IMR-90 (cell line): ENCODE results near the gene CDC14A.

Source experiments
- CTCF ChIP-seq: conservative IDR thresholded peaks from 2 replicates; pipeline ENCODE4 v1.5.1; 2012; ENCODE audit warnings: mild to moderate bottlenecking, low read depth, low read length, improper control_type of control experiment
- NFE2L2 ChIP-seq: fragments of 150-350 bp; IDR thresholded peaks from 2 replicates; pipeline ENCODE4 v1.6.1; 2016; ENCODE audit warnings: low read depth, mild to moderate bottlenecking, low read length
- POLR2A ChIP-seq: IDR thresholded peaks from 2 replicates; pipeline ENCODE4 v1.6.1; 2012; ENCODE audit warnings: mild to moderate bottlenecking, low read depth, low read length
- RAD21 ChIP-seq: IDR thresholded peaks from 2 replicates; pipeline ENCODE4 v1.6.1; 2012; ENCODE audit warnings: low read length, improper control_type of control experiment

DNA sequence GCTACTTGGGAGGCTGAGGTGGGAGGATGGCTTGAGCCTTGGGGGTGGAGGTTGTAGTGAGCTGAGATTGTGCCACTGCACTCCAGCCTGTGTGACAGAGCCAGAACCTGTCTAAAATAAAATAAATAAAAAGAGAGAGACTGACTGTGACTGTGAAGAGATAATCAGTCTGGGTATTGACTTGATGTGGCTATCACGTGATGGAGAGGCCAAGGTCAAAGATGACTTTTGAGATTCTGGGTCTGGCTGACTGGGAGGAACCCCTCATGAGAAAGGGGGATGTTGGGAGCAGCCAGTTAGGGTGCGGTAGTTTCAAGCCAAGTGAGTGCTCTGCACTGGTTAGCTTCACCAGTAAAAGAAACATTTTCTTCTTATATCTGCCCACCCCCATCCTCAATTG, 66.8 kb downstream of the CDC14A start:
- TF ChIP-seq CTCF (no peak), POLR2A (no peak), NFE2L2 (no peak), RAD21 (no peak)
